GM21528 (cell line): ENCODE data around the gene PRX.
"Not testable (repeated sequence)": the region's sequence is repeated elsewhere in the genome, so short reads cannot be mapped to it uniquely, and the experiment has no call there.

Experiments
- ATAC-seq: cut with Tn5 transposase; IDR thresholded peaks from one replicate; pipeline ENCODE4 v1.9.1; 2021; ENCODE audit warnings: mild to moderate bottlenecking, moderate library complexity; ENCODE audit not compliant: unreplicated experiment, low FRiP score

Gene PRX, protein sequence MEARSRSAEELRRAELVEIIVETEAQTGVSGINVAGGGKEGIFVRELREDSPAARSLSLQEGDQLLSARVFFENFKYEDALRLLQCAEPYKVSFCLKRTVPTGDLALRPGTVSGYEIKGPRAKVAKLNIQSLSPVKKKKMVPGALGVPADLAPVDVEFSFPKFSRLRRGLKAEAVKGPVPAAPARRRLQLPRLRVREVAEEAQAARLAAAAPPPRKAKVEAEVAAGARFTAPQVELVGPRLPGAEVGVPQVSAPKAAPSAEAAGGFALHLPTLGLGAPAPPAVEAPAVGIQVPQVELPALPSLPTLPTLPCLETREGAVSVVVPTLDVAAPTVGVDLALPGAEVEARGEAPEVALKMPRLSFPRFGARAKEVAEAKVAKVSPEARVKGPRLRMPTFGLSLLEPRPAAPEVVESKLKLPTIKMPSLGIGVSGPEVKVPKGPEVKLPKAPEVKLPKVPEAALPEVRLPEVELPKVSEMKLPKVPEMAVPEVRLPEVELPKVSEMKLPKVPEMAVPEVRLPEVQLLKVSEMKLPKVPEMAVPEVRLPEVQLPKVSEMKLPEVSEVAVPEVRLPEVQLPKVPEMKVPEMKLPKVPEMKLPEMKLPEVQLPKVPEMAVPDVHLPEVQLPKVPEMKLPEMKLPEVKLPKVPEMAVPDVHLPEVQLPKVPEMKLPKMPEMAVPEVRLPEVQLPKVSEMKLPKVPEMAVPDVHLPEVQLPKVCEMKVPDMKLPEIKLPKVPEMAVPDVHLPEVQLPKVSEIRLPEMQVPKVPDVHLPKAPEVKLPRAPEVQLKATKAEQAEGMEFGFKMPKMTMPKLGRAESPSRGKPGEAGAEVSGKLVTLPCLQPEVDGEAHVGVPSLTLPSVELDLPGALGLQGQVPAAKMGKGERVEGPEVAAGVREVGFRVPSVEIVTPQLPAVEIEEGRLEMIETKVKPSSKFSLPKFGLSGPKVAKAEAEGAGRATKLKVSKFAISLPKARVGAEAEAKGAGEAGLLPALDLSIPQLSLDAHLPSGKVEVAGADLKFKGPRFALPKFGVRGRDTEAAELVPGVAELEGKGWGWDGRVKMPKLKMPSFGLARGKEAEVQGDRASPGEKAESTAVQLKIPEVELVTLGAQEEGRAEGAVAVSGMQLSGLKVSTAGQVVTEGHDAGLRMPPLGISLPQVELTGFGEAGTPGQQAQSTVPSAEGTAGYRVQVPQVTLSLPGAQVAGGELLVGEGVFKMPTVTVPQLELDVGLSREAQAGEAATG (N-terminal part only)

DNA sequence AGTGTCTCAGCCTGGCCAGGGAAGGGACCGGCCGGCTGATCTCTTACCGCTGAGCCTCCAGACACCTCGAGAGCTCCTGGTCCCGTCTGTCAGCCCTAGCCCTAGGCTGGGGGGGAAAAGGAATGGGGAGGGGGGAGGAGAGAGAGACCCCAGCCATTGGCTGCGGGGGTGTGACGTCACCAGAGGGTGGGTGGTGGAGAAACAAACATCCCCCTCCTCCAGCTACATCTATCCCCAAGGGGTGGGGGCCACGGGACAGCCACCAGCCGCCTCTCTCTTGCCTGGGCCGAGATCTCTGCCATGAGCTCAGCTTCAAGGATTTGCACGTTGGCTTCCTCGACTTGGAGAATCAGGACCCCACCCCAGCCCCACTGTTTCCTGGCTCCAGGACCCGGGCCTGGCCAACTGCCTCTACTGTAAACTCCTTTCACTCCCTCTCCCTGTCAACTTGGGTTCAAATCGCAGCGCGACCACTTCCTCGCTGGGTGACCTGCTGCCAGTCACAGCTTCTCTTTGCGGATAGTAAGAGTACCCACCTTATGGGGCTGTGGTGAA, at the start of gene PRX:
Gene PRX, minus strand, starts transcription at position 88 of the 555 bp plus-strand sequence. CDS start 5,446 bp downstream, outside the sequence.
- no peak for ATAC-seq

DNA sequence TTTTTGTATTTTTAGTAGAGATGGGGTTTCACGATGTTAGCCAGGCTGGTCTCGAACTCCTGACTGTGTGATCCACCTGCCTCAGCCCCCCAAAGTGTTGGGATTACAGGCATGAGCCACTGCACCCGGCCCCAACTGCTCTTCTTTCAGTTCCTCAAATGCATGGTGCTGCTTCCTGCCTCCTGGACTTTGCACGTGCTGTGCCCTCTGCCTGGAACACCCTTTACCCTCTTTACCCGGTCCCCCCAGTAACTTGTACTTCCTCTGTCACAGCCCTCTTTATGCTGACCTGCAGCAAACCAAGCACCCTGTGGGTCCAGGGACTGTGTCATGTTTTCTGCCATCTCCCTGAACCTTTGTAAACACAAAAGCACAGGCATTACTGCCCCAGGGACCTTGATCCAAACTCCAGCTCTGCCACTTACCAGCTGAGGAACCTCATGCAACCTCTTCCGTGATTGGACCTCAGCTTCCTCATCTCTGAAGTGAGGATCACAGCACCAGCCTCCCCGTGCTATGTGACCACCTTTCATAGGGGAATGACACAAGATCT, 48.6 kb upstream of the PRX start:
- ATAC-seq: no peak

DNA sequence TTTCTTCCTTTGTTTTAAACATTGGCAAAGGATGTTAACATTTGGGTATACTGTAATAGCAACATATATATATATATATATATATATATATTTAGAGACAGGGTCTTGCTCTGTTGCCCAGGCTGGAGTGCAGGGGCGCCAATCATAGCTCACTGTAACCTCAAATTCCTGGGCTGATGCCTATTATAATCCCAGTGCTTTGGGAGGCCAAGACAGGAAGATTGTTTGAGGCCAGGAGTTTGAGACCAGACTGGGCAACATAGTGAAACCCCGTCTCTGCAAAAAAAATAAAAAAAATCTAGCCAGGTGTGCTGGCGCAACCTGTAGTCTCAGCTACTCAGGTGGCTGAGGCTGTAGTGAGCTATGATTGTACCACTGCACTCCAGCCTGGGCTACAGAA, 47.0 kb upstream of the PRX start:
- no peak for ATAC-seq

DNA sequence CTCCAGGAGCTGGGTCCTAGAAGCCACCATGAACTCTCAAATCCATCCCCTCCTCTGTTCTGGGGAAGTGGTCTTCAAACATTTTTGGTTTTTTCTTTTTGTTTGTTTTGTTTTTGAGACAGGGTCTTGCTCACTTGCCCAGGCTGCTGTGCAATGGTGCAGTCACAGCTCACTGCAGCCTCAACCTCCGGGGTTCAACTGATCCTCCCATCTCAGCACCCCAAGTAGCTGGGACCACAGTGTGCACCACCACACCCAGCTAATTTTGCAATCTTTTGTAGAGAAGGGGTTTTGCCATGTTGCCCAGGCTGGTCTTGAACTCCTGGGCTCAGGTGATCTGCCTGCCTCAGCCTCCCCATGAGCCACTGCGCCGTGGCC, 45.4 kb upstream of the PRX start:
- ATAC-seq: no peak

DNA sequence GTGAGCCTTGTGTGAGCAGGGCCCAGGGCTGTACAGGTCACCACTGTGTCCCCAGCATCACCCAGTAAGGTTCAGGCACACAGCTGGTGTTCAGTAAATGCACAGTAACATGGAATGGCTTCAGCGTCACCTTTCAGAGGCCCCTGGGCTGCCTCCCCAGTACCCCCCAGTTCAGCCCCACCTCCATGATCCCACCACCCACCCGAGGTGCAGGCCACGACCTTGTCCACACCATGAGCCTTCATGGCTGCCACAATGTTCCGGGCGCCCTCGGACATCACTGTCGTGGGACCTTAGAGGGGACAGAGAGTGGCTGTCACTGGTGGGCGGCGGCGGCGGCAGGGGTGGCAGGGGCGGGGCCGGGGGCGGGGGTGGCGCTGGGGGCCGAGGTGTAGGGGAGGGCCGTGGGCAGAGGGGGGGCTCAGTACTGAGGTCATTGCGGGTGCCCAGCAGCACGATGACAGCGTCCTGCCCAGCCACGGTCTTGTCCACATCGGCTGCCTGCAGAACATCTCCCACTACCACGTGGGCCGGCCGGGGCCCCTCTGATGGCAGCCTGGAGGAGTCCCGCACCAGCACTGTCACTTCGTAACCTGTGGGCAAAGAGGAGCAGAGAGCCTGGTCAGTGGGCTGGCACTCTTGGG, 44.9 kb upstream of the PRX start:
- no peak for ATAC-seq

DNA sequence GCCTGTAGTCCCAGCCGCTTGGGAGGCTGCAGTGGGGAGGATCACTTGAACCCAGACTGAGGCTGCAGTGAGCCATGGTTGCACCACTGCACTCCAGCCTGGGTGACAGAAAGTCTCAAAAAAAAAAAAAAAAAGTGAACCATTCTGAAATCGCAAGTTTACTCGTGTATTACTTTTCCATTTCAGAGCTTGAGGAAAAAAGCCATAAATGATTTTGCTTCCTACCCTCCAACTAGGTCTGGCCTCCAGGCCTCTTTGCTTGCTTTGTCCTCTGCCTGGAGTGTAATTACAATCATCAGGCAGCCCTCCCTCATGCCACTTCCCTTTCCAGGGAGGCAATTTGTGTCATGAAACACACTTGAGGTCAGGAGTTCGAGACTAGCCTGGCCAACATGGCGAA, 43.9 kb upstream of the PRX start:
- no peak for ATAC-seq

DNA sequence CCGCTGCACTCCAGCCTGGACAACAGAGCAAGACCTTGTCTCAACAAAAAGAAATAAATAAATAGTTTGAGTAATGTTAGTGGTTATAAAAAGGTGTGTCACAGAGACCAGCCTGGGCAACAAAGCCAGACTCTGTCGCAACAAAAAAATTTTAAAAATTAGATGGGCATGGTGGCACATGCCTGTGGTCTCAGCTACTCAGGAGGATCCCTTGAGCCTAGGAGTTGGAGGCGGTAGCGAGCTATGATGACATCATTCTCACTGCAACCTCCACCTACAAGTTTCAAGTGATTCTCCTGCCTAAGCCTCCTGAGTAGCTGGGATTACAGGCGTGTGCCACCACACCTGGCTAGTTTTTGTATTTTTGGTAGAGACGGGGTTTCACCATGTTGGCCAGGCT, 40.8 kb upstream of the PRX start:
- not testable (repeated sequence) for ATAC-seq

DNA sequence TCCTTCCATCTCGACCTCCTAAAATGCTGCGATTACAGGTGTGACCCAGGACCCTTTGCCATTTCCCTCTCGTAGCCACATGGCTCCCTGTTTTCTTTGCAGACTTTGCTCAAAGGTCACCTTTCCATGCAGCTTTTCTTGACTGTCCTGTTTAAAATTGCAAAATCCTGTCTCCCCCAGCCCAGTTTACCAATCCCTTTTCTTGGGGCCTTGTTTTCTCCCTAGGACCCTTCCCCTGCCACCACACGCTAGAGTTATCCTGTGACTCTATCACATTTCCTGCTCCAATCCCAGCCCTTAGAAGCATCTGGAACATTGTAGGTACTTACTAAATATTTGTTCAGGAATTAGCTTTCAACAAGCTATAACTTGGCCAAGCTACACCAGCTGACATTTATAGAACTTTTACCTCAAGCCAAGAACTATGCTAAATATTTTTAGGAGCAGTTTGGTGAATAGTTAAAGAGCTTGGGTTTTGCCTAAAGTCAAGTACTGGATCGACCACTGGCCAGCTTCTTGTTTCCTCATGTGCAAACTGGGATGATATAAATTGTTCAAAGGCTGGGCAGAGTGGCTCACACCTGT, 40.1 kb upstream of the PRX start:
- ATAC-seq: no peak

DNA sequence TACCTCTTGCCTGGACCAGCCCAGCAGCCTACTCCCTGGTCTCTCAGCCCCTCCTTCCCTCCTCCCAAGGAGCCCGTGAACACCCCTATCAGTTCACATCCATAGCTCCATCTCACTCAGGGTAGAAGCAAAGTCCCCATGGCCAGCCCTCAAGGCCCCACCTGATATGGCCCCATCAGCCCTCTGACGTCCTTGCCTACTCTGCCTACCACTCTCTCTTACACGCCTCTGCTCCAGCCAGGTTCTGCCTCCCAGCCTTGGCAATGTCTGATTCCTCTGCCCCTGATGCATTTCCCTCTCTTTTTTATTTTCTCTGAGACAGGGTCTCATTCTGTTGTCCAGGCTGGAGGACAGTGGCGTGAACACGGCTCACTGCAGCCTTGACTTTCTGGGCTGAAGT, 38.8 kb upstream of the PRX start:
- ATAC-seq: no peak

DNA sequence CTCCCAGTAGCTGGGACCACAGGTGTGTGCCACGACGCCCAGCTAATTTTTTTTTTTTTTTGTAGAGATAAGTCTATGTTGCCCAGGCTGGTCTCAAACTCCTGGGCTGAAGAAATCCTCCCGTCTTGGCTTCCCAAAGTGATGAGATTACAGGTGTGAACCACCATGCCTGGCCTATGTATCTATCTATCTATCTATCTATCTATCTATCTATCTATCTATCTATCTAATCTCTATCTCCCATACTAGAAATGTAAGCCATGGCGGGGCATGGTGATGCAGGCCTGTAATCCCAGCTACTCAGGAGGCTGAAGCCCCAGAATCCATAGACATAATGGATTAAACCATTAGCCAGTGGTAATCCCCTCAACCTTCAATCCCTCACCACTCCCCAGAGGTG, 37.5 kb upstream of the PRX start:
- no peak for ATAC-seq

DNA sequence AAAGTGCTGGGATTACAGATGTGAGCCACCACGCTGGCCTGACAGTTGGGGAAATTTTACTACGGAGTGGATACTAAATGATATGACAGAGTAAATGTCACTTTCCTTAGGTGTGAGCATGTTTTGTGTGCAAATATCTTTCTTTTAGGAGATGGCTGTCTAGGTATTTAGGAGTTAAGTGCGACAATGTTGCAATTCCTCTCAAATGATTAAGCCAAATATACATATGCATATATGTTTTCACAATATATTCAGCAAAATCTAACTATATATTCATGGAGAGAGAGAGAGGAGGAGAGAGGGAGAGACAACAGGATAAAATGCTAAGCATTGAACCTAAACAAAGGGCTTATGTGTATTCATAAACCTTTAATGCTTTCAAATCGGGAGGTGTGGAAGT, 36.3 kb upstream of the PRX start:
- ATAC-seq: no peak

DNA sequence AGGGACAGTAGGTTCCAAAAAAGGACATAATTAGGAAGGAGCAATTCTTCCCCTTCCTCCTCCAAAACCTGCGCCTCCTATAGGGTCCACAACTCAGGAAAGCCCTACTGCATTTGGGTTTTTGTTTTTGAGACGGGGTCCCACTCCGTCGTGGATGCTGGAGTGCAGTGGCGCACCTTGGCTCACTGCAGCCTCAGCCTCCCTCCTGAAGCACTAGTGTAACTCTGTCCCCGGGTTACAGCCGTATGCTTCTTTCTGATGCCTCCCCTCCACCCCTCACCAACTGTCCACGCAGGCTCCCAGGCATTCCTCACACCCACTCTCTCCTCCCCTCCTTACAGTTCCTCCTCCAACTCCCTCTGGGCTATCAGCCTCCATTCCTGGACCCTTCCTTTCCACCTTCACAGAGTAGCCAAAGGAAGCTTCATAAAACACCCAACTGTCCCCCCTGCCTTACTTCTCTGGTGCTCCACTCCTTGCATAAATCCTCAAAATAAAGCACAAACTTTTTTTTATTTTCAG, 33.1 kb upstream of the PRX start:
- ATAC-seq: no peak

DNA sequence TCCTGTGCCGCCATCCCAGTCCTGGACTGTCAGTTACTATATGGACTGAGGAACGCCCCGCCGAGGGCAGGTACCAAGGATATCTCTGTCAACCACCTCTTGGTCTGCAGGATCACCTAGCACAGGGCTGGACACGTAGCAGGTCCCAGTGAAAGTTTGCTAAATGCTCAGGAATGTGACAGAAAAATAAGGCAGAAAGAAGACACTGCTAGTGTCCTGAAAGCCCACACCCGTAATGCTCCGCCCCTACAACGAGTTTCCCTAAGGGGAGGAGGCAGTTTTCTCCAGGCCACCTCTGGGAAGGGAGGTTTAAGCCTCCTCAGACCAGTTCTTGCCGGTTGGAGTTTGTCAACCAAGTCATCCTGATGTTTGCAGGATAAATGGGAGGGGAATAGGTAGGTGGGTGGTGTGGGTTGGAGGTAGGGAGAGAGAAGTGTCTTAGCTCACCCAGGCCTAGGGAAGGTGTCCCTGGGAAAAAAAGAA, 32.6 kb upstream of the PRX start:
- no peak for ATAC-seq

DNA sequence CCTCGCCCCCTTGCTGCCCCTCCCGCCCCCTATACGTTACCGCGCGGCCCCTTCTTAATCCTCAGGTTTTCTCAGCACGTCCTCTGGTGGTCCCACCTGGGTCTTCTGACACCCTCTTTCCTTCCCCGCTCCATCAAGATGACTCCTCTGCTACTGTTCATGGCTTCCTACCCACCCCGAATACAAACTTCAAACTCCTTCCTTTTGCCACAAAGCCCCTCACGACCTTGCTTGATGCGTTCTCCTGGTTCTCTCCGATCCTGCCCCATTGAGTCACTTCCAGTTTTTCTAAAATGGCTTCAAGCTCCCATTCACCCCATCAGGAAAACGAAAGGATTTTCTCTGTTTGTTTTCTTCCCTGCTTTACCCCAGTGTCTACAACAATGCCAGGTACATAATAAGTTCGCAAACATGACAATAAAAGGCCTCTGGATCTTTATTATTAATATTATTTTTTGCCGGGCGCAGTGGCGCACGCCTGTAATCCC, 31.7 kb upstream of the PRX start:
- no peak for ATAC-seq

DNA sequence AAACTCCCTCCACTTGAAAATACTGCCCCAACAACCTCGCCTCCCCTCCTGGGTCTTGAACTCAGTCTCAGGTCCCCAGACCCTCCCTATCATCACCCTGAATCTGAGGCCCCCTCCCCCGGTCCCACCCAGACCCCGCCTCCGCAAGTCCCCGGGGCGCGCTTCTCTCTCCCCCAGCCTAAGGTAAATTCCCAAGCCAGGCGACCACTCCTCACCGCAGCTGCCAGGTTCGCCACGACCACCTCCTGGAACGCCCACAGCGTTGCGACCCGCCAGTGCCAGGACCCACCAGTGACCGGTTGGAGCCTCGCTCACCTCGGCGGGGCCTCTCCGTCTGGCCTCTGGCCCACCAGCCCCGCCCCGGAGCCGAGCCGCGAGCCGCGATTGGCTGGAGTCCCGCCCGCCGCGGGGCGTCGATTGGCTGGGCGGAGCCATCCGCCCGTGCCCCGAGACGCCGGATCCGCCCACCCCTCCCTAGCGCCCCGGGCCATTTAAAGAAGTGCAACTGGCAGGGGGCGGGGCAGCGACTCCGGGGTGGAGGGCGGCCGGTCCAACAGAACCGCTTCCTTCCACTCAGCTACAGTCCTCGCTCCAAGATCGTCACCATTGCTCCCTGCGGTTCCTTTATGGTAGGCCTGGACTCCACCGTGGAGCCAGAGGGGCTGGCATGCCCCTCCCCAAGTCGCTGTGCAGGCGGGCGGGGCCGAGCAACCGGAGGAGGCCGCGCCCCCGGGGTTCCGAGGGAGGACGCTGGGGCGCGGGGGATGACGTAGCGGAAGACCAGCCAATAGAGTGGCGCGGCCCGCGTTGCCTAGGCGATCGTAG, 31.0 kb upstream of the PRX start, which contains the start of gene SERTAD3:
Gene SERTAD3, minus strand, starts transcription at position 336 of the 825 bp plus-strand sequence. CDS start 2,255 bp downstream, outside the sequence.
- peak; percentile 63 for ATAC-seq

DNA sequence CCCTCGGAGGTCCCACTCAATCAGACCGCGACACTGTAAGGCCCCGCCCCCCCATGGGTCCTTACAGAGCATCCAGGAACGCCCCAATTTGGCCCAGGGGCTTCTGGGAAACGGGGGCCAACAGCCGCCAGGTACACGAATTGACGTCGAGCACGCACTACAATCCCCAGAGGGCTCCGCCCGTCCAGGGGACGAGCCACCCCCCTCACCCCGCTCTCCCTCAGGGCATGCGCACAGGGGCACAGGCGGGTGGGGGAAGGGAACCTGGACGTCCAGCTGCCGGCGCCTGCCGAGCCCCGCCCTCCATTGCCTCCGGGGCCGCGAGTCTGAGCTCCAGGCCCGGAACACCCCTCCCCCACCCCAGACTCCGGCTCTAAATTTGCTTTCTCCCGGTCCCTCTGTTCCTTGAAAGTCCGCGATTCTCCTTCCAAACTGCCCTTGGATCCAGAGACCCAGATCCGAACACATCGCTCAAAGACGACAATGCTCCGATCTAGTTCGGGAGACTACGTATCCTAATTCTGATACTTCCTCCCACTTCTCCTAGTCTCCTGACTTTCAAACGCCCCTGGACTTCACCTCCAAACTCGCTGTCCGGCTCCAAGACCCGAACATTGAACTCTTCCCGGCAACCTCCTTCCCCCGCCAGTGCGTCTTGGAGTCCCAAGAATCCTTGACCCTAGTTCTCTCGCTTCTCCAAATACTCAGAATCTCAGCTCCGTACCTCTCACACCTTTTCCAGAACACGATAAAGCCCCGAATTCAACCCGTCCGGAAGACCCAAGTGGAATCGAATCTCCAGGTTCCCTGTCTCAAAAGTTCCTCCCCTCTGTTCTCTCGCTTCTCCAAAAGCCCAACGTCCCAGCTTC, 30.2 kb upstream of the PRX start:
- ATAC-seq: peak; percentile 73
